ENCODE measurements around the gene KLK12.
"Not testable (repeated sequence)": the region's sequence is repeated elsewhere in the genome, so short reads cannot be mapped to it uniquely, and the experiment has no call there.

The KLK12 gene

DNA sequence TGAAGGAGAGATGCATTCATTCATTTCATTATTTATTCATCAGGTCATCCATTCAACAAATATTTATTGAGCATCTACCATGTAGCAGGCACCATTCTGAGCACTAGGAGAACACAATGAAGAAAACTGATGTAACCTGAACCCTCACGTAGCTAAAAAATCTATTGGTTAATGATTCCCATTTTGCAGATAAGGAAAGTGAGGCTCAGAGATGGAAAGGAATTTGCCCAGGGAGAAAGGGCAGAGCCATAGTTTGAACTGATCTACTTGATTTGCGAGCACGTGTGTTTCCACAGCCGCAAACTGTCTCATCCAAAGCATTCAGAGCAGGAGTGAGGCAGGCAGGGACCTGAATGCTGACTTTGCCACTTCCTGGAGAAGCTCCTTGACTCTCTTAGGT is 36.1 kb downstream of the KLK12 start:
- no peak for TF ChIP-seq TAF1 (IDR thresholded peaks at IDR 0.05; ENCODE audit: borderline replicate concordance, low read depth, low read length)
- TF ChIP-seq POLR2AphosphoS5 (IDR thresholded peaks at IDR 0.05; ENCODE audit: low read depth, low read length), result no peak
- TF ChIP-seq POLR2A (IDR thresholded peaks at IDR 0.05; ENCODE audit: low read depth, low read length), result no peak
- no peak for FAIRE-seq

DNA sequence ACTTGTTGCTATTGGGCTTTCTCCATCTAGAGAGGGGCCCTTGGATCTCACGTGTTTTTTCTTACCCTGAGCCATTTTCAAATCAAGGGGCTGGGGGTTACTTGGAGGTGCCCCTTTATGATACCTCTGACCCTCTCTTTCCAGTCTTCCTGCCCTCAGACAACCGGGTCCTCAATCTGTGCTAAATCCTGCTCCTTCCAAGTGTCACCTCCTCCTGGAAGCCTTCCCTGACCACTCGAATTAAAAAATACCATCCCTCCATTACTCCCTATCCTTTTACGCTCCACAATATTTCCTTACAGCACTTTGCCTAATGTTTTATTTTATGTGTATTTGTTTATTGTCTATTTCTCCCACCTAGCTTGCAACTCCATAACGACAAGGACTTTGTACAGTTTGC is 36.7 kb downstream of the KLK12 start:
- FAIRE-seq, result no peak
- TF ChIP-seq TAF1 (IDR thresholded peaks at IDR 0.05; ENCODE audit: borderline replicate concordance, low read depth, low read length), result no peak
- no peak for TF ChIP-seq POLR2A (IDR thresholded peaks at IDR 0.05; ENCODE audit: low read depth, low read length)
- TF ChIP-seq POLR2AphosphoS5 (IDR thresholded peaks at IDR 0.05; ENCODE audit: low read depth, low read length), result no peak

More for the DNA sequence above, 36.1 kb downstream of the KLK12 start:
- no peak for DNase-seq (ENCODE audit: insufficient read length)

DNA sequence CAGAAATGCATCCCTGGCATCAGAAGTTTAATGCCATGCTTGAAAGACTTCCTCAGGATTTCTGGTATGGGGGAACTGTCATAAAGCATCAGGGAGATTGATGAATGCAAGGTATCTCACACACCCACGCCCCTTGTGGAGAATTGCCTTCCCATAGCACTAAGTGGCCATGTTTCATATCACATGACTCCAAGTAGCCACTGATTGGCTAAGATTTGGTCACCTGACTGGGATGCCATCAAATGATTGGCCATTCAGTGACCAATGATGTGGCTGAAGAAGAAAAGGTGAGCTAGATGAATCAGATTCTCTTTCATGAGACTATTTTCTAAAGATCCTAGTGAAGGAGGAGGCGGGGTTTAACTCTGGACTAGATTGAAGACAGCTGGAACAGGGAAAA is 40.7 kb downstream of the KLK12 start:
- no peak for DNase-seq (ENCODE audit: insufficient read length)
- TF ChIP-seq TAF1 (IDR thresholded peaks at IDR 0.05; ENCODE audit: borderline replicate concordance, low read depth, low read length), result no peak
- TF ChIP-seq POLR2A (IDR thresholded peaks at IDR 0.05; ENCODE audit: low read depth, low read length), result no peak
- TF ChIP-seq POLR2AphosphoS5 (IDR thresholded peaks at IDR 0.05; ENCODE audit: low read depth, low read length), result no peak
- FAIRE-seq, result no peak

More for the DNA sequence above, 36.7 kb downstream of the KLK12 start:
- no peak for DNase-seq (ENCODE audit: insufficient read length)

DNA sequence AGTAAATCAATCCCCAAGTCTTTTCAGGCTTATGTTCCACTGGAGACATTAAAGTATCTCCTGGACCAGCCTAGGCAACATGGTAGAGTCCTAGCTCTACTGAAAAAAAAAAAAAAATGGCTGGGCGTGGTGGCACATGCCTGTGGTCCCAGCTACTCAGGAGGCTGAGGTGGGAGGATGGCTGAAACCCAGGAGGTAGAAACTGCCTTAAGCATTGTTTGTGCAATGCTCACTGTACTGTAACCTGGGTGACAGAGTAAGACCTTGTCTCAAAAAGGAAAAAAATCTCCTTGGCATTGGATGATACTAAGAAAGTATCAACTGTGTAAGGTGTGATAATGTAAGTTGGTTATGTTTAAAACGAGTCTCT is 42.2 kb downstream of the KLK12 start:
- no peak for FAIRE-seq
- no peak for TF ChIP-seq POLR2AphosphoS5 (IDR thresholded peaks at IDR 0.05; ENCODE audit: low read depth, low read length)
- no peak for TF ChIP-seq POLR2A (IDR thresholded peaks at IDR 0.05; ENCODE audit: low read depth, low read length)
- no peak for TF ChIP-seq TAF1 (IDR thresholded peaks at IDR 0.05; ENCODE audit: borderline replicate concordance, low read depth, low read length)
- DNase-seq (ENCODE audit: insufficient read length), result no peak

DNA sequence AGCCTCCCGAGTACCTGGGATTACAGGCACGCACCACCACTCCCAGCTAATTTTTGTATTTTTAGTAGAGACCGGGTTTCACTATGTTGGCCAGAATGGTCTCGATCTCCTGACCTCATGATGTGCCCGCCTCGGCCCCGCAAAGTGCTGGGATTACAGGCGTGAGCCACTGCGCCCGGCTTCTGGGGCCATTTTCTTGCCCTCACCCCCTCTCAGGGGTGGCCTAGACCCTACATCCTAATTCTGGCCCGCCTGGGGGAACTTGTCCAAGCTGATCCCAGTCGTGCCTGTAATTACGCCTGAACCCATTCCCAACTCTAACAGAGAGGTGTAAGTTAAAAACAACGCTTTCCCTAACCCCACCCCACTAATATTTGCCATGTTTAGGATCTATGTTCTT is 50.4 kb downstream of the KLK12 start:
- FAIRE-seq; DNase-seq (ENCODE audit: insufficient read length): not testable (repeated sequence)

DNA sequence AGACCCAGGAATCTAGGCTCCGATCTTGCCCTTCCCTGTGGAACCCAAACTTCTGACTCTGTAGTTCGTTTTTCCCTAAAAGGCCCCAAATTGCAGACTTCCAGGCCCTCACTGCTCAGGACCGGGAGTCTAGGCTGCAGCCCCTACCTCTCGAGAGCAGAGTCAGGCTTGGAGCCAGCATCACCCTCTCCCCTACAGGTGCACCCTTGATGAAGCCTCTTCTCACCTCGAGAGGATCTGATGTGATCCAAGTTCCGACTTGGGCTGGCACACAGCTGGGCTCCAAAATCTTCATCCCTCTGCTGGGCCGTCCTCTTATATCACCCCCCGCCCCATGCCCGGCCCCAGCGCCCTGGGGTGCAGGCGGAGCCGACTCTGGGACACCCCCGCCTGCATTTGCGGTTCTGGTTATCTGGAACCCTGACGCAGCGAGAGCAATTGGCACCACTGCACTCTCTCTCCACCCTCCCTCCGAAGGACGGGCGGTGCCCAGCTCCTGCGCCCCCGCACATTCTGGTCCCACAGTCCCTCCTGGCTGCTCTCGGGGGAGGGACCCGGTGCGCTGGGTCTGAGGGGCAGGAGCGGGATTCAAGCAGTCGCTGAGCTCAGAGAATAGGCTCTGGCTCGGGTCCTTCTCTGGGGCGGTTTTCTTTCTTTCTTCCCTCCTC is 51.0 kb downstream of the KLK12 start, which contains the start of gene KLK7:
Gene KLK7 (minus strand): TSS at position 293 of the 668 bp plus-strand sequence. CDS start 1,518 bp downstream, outside the sequence.
- DNase-seq (ENCODE audit: insufficient read length), result no peak
- FAIRE-seq, result no peak
- no peak for TF ChIP-seq POLR2A (IDR thresholded peaks at IDR 0.05; ENCODE audit: low read depth, low read length)
- TF ChIP-seq POLR2AphosphoS5 (IDR thresholded peaks at IDR 0.05; ENCODE audit: low read depth, low read length), result no peak
- TF ChIP-seq TAF1 (IDR thresholded peaks at IDR 0.05; ENCODE audit: borderline replicate concordance, low read depth, low read length), result no peak

DNA sequence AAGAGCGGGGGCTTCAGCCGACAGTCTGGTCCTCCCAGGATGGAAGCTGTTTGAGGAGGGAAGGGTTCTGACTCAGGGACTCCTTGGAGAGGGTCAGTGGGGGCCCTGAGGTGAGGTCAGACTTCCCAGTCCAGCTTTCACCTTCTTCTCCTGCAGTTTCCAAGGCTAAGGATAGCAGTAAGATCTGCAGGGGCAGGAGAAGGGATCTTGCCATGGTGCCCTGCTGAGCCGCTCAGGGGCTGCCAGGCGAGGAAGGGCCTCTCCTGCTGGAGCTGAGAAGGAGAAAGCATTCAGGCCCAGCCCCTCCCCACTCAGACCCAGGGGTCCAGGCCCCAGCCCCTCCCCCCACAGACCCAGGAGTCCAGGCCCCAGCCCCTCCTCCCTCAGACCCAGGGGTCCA is 52.6 kb downstream of the KLK12 start:
- DNase-seq (ENCODE audit: insufficient read length), result no peak
- TF ChIP-seq TAF1 (IDR thresholded peaks at IDR 0.05; ENCODE audit: borderline replicate concordance, low read depth, low read length), result no peak
- TF ChIP-seq POLR2A (IDR thresholded peaks at IDR 0.05; ENCODE audit: low read depth, low read length), result no peak
- TF ChIP-seq POLR2AphosphoS5 (IDR thresholded peaks at IDR 0.05; ENCODE audit: low read depth, low read length), result no peak
- no peak for FAIRE-seq

DNA sequence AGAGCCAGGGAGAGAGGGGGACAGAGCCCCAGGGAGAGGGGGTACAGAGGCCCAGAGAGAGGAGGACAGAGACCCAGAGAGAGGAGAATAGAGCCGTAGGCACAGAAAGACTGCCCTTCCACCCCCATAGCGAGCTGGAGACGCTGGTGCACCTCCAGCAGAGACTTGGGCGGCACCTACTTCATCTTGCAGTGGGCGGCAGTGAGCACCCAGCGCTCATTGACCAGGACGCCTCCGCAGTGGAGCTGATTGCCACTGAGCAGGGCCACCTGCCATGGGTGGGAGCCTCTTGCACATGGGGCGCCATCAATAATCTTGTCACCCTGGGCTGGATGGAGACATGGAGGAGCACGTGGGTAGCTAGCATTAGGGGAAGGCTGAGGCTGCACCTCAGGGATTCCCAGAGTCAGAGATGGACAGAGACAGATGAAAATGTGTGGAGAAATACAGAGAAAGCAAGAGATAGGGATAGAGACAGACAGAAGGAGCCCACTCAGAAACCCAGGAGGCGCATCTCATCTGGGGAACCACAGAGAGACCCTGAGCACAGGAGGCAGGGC is 53.1 kb downstream of the KLK12 start:
- no peak for DNase-seq (ENCODE audit: insufficient read length)
- no peak for FAIRE-seq
- no peak for TF ChIP-seq TAF1 (IDR thresholded peaks at IDR 0.05; ENCODE audit: borderline replicate concordance, low read depth, low read length)
- no peak for TF ChIP-seq POLR2A (IDR thresholded peaks at IDR 0.05; ENCODE audit: low read depth, low read length)
- no peak for TF ChIP-seq POLR2AphosphoS5 (IDR thresholded peaks at IDR 0.05; ENCODE audit: low read depth, low read length)

DNA sequence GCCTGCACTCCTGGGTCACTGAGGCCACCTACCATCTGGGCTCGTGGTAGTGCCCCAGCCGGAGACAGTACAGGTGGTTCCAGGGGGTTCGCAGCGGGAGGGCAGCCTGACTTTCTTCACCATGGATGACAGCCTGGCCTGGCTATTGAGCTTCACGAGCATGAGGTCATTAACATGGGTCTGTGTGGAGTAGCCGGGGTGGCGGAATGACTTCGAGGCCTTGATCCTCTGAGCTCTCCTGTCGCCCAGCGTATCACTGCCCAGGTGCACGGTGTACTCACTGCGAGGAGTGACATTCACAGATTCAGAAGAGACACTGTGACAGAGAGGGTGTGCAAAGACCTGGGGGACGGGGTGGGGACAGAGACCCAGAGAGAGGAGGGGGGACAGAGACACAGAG is 54.6 kb downstream of the KLK12 start:
- TF ChIP-seq TAF1 (IDR thresholded peaks at IDR 0.05; ENCODE audit: borderline replicate concordance, low read depth, low read length) (no peak), POLR2A (IDR thresholded peaks at IDR 0.05; ENCODE audit: low read depth, low read length) (no peak), POLR2AphosphoS5 (IDR thresholded peaks at IDR 0.05; ENCODE audit: low read depth, low read length) (no peak)
- FAIRE-seq, result no peak
- no peak for DNase-seq (ENCODE audit: insufficient read length)

DNA sequence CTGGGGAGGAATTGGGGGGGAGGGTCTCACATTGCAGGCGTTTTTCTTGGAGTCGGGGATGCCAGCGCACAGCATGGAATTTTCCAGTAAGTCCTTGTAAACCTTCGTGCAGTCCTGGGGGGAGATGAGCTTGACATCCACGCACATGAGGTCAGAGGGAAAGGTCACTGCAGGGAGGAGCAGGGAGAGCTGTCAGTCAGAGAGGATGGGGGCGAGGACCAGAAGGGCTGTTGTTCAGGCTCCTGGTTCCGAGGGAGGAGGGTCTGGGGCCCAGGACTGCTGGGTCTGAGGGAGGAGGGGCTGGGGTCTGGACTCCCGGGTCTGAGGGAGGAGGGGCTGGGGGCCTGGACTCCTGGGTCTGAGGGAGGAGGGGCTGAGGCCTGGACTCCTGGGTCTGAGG is 55.0 kb downstream of the KLK12 start:
- FAIRE-seq, result no peak
- DNase-seq (ENCODE audit: insufficient read length), result no peak
- no peak for TF ChIP-seq TAF1 (IDR thresholded peaks at IDR 0.05; ENCODE audit: borderline replicate concordance, low read depth, low read length)
- TF ChIP-seq POLR2A (IDR thresholded peaks at IDR 0.05; ENCODE audit: low read depth, low read length), result no peak
- TF ChIP-seq POLR2AphosphoS5 (IDR thresholded peaks at IDR 0.05; ENCODE audit: low read depth, low read length), result no peak
